GM12874 (cell line): ENCODE measurements around the gene CSMD2.

Source experiments
- TF ChIP-seq, protein P1 (sequence below): IDR thresholded peaks from 2 replicates; pipeline ENCODE4 v1.5.1; 2011; ENCODE audit warnings: low read depth, mild to moderate bottlenecking, control low read depth, low read length, moderate library complexity; ENCODE audit not compliant: insufficient read depth

CSMD2 gene

DNA sequence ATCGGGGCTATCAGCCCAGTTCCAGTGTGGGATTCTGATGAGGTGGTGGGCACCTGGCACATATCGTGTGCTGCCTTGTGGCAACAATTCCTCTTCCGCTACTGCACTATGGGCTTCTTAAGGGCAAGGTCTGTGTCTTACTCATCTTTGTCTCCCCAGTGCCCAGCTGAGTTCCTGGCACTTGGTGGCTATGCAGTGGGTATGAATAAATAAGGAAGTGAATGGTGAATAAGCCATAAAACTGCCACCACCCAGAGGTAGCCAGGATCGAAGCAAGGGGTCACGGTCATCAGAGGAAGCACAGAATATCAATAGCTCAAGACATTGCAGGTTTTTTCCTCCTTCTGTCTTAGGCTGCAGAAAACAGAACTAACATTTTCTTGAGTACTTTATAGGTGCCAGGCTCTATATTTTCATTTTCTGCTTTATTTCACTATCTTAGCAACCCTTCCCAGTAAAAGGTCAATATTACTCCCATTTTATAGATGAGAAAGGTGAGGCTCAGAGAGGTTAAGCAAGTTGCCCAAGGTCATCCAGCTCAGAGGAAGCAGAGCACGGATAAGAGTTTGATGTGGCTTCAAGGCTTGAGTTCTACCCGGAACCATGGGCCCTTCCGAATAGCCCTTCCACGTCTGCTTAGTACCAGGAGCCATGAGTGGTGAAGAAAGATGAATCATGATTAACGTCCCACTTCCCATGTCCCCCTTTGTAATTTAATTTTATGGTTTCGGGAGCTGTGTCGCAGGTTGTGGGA is 21.9 kb upstream of the CSMD2 start:
- TF ChIP-seq, protein P1, sequence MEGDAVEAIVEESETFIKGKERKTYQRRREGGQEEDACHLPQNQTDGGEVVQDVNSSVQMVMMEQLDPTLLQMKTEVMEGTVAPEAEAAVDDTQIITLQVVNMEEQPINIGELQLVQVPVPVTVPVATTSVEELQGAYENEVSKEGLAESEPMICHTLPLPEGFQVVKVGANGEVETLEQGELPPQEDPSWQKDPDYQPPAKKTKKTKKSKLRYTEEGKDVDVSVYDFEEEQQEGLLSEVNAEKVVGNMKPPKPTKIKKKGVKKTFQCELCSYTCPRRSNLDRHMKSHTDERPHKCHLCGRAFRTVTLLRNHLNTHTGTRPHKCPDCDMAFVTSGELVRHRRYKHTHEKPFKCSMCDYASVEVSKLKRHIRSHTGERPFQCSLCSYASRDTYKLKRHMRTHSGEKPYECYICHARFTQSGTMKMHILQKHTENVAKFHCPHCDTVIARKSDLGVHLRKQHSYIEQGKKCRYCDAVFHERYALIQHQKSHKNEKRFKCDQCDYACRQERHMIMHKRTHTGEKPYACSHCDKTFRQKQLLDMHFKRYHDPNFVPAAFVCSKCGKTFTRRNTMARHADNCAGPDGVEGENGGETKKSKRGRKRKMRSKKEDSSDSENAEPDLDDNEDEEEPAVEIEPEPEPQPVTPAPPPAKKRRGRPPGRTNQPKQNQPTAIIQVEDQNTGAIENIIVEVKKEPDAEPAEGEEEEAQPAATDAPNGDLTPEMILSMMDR = no peak

DNA sequence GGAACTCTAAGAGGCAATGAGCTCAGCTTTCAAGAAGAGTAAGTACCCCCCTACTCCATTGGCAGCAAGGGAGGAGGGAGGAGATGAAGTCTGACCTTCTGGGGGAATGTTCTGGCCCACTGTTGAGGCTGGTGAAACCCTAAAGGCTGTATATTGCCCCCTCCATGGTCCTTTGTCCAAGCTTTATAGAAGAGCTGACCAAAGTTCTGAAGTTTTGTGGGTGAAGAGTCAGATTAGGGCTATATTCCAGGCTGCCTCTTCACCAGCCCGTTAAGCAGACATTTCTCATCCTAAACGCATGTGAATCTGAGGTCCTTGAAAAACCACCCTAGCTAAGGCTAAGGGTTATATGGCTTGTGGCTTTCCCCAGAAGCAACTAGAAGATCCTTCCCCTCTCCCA is 13.0 kb upstream of the CSMD2 start:
- TF ChIP-seq, protein P1 = no peak

DNA sequence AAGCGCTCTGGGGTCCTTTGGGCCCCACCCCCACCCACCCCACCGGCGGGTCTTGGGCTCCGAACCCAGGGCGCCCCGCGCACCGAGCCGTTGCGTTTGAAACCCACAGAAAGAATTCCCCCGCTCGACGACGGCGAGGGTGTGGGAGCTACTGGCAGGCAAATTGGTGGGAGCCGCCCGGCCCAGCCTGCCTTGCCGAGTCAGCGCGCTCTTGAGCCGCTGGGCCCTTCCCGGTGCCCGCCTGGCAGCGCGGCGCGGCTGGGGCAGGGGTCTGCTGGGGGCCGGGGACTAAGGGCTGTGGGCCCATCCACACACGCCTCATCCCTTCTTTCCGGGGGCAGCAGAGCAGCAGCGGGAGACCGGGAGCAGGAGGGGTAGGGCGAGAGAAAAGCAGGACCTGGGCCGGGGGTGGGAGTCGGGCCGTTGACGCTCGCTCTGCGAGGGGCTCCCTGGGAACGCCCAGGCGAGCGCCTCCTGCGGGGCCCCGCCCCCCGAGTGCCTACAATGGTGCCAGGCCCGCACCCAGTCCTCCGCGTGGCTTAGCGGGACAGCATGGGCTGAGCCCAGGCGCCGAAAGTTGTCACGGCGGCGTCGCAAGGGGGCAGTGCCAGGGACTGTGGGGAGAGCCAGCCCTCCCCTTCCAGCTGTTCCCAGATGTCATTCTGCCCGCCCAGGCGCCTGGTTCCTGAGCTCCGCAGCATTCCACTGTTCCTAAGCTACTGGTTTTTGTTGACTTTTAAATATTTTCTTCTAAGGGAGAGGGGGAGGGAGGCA is 12.0 kb upstream of the CSMD2 start, which contains the start of gene C1orf94:
Gene C1orf94 (plus strand): TSS at position 78 of the 774 bp plus-strand sequence. CDS start 883 bp downstream, outside the sequence.
- TF ChIP-seq, protein P1 = no peak

DNA sequence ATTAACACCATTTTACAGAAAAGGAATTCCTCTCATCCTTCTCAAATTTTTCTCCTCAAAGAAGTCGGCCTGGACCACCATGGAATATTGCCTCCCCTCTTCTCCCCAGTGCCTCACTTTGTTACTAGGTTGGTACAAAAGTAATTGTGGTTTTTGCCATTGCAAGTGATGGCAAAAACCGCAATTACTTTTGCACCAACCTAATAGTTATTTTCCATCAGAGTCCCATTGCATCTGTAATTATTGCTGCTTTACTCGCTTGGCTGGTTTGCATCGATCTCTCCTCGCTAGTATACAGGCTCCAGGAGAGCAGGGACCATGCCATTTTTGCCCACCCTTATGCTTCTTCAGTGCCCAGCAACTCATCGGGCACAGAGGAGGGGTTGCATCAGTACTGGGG is 10.7 kb upstream of the CSMD2 start:
- TF ChIP-seq, protein P1 = no peak

DNA sequence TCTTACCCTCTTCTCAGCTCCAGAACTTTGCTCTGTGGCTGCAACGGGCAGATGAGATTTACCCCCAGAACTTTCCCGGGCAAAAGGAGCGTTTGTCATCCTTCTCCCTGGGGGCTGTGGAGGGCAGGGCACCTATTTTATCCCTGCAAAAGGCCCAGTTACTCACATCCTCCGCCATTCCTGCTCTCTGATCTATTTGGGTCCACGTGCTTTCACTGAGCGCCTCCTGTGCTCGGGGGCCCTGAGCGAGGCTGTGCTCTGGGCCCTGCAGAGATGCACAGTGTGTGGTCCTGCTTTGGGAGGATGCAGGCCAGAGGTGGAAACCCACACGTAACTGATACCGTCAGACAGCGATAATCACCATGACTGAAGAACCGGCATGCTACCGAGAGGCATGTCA is 2.4 kb upstream of the CSMD2 start:
- TF ChIP-seq, protein P1 = no peak

DNA sequence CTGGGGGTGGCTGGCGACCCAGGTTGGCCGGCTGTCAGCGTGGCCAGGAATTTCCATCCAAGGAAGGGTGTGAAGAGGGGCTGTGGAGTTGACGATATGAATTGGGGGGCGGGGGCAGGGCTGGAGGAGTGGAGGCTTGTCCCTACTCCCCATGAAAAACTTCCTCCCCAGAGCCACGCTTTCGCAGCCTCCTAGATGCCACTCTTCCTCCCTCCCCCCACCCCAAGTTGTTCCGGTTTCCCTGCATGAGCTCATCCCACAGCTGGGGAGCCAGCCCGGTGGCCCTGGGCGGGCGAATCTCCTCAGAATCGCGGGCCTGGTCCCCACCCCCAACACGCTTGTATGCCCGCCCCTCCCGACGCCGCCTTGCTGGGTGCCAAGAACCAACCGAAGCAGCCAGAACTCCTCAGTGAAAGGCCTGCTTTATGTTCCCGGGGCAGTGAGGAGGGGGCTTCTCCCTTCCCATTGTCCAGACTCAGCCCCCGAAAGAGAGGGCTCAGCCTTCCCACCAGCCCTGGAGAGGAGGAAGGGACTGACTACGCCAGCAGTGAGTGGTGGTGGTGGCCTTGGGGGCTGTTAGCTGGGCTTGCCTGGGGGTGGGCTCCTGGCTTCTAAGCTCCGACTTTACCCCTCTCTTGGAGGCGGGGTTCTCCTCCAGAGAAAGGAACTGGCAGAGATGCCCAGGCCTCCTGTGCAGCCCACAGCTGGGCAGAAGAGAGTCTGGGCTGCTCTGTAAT is 1.8 kb upstream of the CSMD2 start:
- TF ChIP-seq, protein P1 = no peak

DNA sequence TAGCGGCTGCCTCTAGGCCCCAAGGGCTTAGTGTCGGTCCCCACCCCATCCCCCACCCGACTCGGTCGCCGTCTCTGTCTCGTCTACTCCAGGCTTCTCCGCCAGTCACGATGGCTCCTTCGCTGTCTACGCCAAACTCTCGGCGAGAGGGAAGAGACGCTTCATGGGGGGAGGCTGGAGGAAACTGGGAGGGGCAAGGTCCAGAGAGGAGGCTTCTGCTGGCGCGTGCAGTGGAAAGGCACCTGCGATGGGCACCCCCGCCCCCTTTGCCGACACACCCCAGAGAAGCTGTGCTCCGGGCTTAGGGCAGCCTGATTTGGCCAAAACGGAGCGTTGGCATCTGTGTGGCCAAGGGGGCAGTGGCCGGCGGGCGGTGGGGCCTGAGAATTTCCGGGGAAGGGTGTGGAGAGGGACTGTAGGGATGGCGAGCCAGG is 1.2 kb upstream of the CSMD2 start:
- TF ChIP-seq, protein P1 = no peak
